ENCODE data around the gene GOLGA8K.
"Not testable (repeated sequence)": the region's sequence is repeated elsewhere in the genome, so short reads cannot be mapped to it uniquely, and the experiment has no call there.

Gene GOLGA8K

GRCh38 chr15:32403192-32403591 is at the start of gene GOLGA8K:
GOLGA8K (minus strand) TSS chr15:32403292; CDS start chr15:32403194, 98 bp downstream.
- not testable (repeated sequence) for DNase-seq (ENCODE audit: low read depth, low spot score)

- DNase-seq (ENCODE audit: low read depth, low spot score), result not testable (repeated sequence)
These were observed 37.4 kb upstream of the GOLGA8K start for GRCh38 chr15:32440445-32440977.

- DNase-seq (ENCODE audit: low read depth, low spot score), result not testable (repeated sequence)
These were observed 31.2 kb upstream of the GOLGA8K start for GRCh38 chr15:32434102-32434963.

GRCh38 chr15:32427635-32428034 is 24.5 kb upstream of the GOLGA8K start:
- DNase-seq (ENCODE audit: low read depth, low spot score), result not testable (repeated sequence)

GRCh38 chr15:32426511-32426910 is 23.4 kb upstream of the GOLGA8K start:
- not testable (repeated sequence) for DNase-seq (ENCODE audit: low read depth, low spot score)

GRCh38 chr15:32407903-32408302 is 4.8 kb upstream of the GOLGA8K start:
- not testable (repeated sequence) for DNase-seq (ENCODE audit: low read depth, low spot score)

GRCh38 chr15:32396522-32396921 is 6.6 kb downstream of the GOLGA8K start:
- not testable (repeated sequence) for DNase-seq (ENCODE audit: low read depth, low spot score)

- not testable (repeated sequence) for DNase-seq (ENCODE audit: low read depth, low spot score)
These were observed 8.3 kb downstream of the GOLGA8K start for GRCh38 chr15:32394745-32395144.

- not testable (repeated sequence) for DNase-seq (ENCODE audit: low read depth, low spot score)
These were observed 14.9 kb downstream of the GOLGA8K start for GRCh38 chr15:32388050-32388648.

GRCh38 chr15:32385823-32386495 is 17.1 kb downstream of the GOLGA8K start:
- not testable (repeated sequence) for DNase-seq (ENCODE audit: low read depth, low spot score)

GRCh38 chr15:32374185-32374584 is 28.9 kb downstream of the GOLGA8K start:
- not testable (repeated sequence) for DNase-seq (ENCODE audit: low read depth, low spot score)

- not testable (repeated sequence) for DNase-seq (ENCODE audit: low read depth, low spot score)
These were observed 29.4 kb downstream of the GOLGA8K start for GRCh38 chr15:32373707-32374106.

GRCh38 chr15:32372075-32372474 is 31.0 kb downstream of the GOLGA8K start:
- not testable (repeated sequence) for DNase-seq (ENCODE audit: low read depth, low spot score)

- not testable (repeated sequence) for DNase-seq (ENCODE audit: low read depth, low spot score)
These were observed 32.6 kb downstream of the GOLGA8K start for GRCh38 chr15:32370526-32370925.

- DNase-seq (ENCODE audit: low read depth, low spot score), result not testable (repeated sequence)
These were observed 33.0 kb downstream of the GOLGA8K start for GRCh38 chr15:32370064-32370463.

GRCh38 chr15:32366492-32366891 is 36.6 kb downstream of the GOLGA8K start:
- DNase-seq (ENCODE audit: low read depth, low spot score), result not testable (repeated sequence)

- DNase-seq (ENCODE audit: low read depth, low spot score), result not testable (repeated sequence)
These were observed 37.1 kb downstream of the GOLGA8K start for GRCh38 chr15:32365955-32366354.

GRCh38 chr15:32364944-32365343 is 38.1 kb downstream of the GOLGA8K start:
- not testable (repeated sequence) for DNase-seq (ENCODE audit: low read depth, low spot score)

GRCh38 chr15:32363449-32363848 is 39.6 kb downstream of the GOLGA8K start:
- not testable (repeated sequence) for DNase-seq (ENCODE audit: low read depth, low spot score)

- DNase-seq (ENCODE audit: low read depth, low spot score), result not testable (repeated sequence)
These were observed 41.4 kb downstream of the GOLGA8K start for GRCh38 chr15:32361662-32362061.

GRCh38 chr15:32358462-32358861 is 44.6 kb downstream of the GOLGA8K start:
- not testable (repeated sequence) for DNase-seq (ENCODE audit: low read depth, low spot score)

GRCh38 chr15:32356909-32357308 is 46.2 kb downstream of the GOLGA8K start:
- not testable (repeated sequence) for DNase-seq (ENCODE audit: low read depth, low spot score)

Measured in astrocyte of the hippocampus (primary cell).